Measurements from ENCODE around the gene CTAG1B.

GRCh38 chrX:154653048-154653401, 33.9 kb upstream of the CTAG1B start:
- TF ChIP-seq POLR2AphosphoS5 (IDR thresholded peaks at IDR 0.05; ENCODE audit: low read depth, low read length), result no peak
- no peak for TF ChIP-seq CTCF (IDR thresholded peaks at IDR 0.05 in 2 of 3, conservative IDR thresholded peaks at IDR 0.05 in 1 of 3; ENCODE audit: borderline replicate concordance in 1 of 3, insufficient read depth in 1 of 3, low read depth in 2 of 3, low read length in 2 of 3)
- TF ChIP-seq POLR2A (IDR thresholded peaks at IDR 0.05; ENCODE audit: borderline replicate concordance, extremely low read depth, insufficient read depth, insufficient read length), result no peak
- no peak for TF ChIP-seq RAD21 (IDR thresholded peaks at IDR 0.05; ENCODE audit: low read depth)
- no peak for TF ChIP-seq SP1 (IDR thresholded peaks at IDR 0.05; ENCODE audit: low read depth)
- TF ChIP-seq MAX (IDR thresholded peaks at IDR 0.05), result no peak
- TF ChIP-seq CEBPB (IDR thresholded peaks at IDR 0.05; ENCODE audit: low read depth), result no peak
- TF ChIP-seq EZH2phosphoT487 (IDR thresholded peaks at IDR 0.05; ENCODE audit: borderline replicate concordance), result no peak
- TF ChIP-seq EZH2 (IDR thresholded peaks at IDR 0.05), result no peak
- TF ChIP-seq REST (IDR thresholded peaks at IDR 0.05; ENCODE audit: low read depth), result no peak
- no peak for TF ChIP-seq SIN3A (IDR thresholded peaks at IDR 0.05; ENCODE audit: low read depth)
- no peak for TF ChIP-seq TCF7L2 (IDR thresholded peaks at IDR 0.05; ENCODE audit: borderline replicate concordance, extremely low read depth, insufficient read depth, insufficient read length)
- TF ChIP-seq EGR1 (IDR thresholded peaks at IDR 0.05; ENCODE audit: low read depth), result no peak
